Tibial nerve (tissue), 4 donors: ENCODE data around the gene SIGLEC14. TPM values are rescaled to one million over a fixed set of nuclear protein-coding genes. Genes with fewer than 3 reads are reported as not detected.

Source experiments
- DNase-seq, 2 donors: peaks; one replicate each; pipeline ENCODE4 v3.0.0-alpha.2; 2019; ENCODE audit warnings: low spot score in 2 of 2
- H3K27ac ChIP-seq, 4 donors: fragments of 200-600 bp; sonication (generic) in 3 of 4; one replicate each; pipeline ENCODE4 v1.5.1; 2017 to 2019; ENCODE audit warnings: mild to moderate bottlenecking in 1 of 4
- H3K27me3 ChIP-seq, 2 donors: fragments of 200-600 bp; sonication (generic) in 1 of 2; one replicate each; pipeline versions ENCODE4 v1.5.1 to v1.6.0; 2017 to 2019
- H3K36me3 ChIP-seq, 3 donors: fragments of 200-600 bp; sonication (generic); one replicate each; pipeline ENCODE4 v1.5.1; 2018 to 2019
- H3K4me1 ChIP-seq, 4 donors: fragments of 200-600 bp; sonication (generic) in 3 of 4; one replicate each; pipeline ENCODE4 v1.5.1; 2017 to 2019
- H3K4me3 ChIP-seq, 4 donors: fragments of 200-600 bp; sonication (generic) in 3 of 4; one replicate each; pipeline ENCODE4 v1.5.1; 2017 to 2019; ENCODE audit warnings: mild to moderate bottlenecking in 1 of 4, moderate library complexity in 1 of 4
- H3K9me3 ChIP-seq, 4 donors: fragments of 200-600 bp; sonication (generic) in 3 of 4; one replicate each; pipeline ENCODE4 v1.5.1; 2017 to 2019
- CTCF ChIP-seq, 5 experiments: fragments of 200-600 bp in 3 of 5; fragments of 450-650 bp in 2 of 5; sonication (generic) in 3 of 5; IDR thresholded peaks; one replicate each; pipeline ENCODE4 v1.5.1; 2016 to 2019; ENCODE audit warnings: antibody characterized with exemption in 5 of 5, mild to moderate bottlenecking in 3 of 5, moderate library complexity in 2 of 5
- EP300 ChIP-seq, 2 donors: sonication (generic); formaldehyde crosslinking; IDR thresholded peaks; one replicate each; pipeline ENCODE4 v1.6.1; 2017; ENCODE audit warnings: antibody characterized with exemption in 2 of 2, mild to moderate bottlenecking in 1 of 2
- POLR2A ChIP-seq, 2 donors: fragments of 450-650 bp; IDR thresholded peaks; one replicate each; pipeline ENCODE4 v1.6.1; 2017; ENCODE audit warnings: antibody characterized with exemption in 2 of 2, mild to moderate bottlenecking in 2 of 2, moderate library complexity in 2 of 2
- WGBS, 2 donors: methylation state at CpG; one replicate each; pipeline ENCODE4 v1.1.5; 2018; 5-methylcytosine and 5-hydroxymethylcytosine counted together
- total RNA-seq, 4 donors: library from RNA; depleted of rRNA; stranded (reverse); fragments of >200 nt; gene quantifications; one replicate each; pipeline ENCODE4 v1.1.0, GENCODE V29; 2016

SIGLEC14 gene
- total RNA-seq, 4 donors from 2014 or later = 1.9 to 6.3 (median 4.9) TPM; not detected in 1

DNA sequence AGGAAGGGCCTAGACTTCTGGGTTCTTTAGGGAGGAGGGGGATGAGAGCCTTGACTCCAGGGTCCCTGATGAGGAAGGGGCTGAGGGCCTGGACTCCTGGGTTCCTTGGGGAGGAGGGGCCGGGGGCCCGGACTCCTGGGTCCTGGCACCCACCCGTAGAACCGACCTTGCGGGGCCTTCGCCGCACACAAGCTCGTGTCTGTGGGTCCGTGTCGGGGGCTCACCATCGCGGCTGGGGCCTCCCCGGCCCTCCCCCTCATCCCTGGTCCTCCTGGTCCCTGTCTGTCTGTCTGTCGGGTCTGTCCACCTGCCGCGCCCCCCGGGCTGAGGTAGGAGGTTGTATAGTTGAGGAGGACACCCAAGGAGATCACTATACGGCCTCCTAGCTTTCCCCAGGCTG, 45.8 kb upstream of the SIGLEC14 start:
- no peak for DNase-seq
- Histone ChIP-seq H3K27me3 (no peaks in the 10 kb centered on the region), H3K27ac (peak overlapping the region; percentile 14 to 98 (median 96)), H3K4me1 (peaks cover 0 to 51% (median 23%) of the 10 kb centered on the region in 4 donors), H3K9me3 (no peaks in the 10 kb centered on the region), H3K36me3 (peaks cover 0 to 49% (median 0%) of the 10 kb centered on the region in 3 donors), H3K4me3 (peak overlapping the region in 1 of 4 donors; percentile 73)
- TF ChIP-seq EP300 (IDR thresholded peaks at IDR 0.05) (no peak), CTCF (IDR thresholded peaks at IDR 0.05) (no peak), POLR2A (IDR thresholded peaks at IDR 0.05) (no peak)
- 62 to 69% methylated on average over 16 to 18 of the region's 18 CpGs for WGBS, 2 donors

DNA sequence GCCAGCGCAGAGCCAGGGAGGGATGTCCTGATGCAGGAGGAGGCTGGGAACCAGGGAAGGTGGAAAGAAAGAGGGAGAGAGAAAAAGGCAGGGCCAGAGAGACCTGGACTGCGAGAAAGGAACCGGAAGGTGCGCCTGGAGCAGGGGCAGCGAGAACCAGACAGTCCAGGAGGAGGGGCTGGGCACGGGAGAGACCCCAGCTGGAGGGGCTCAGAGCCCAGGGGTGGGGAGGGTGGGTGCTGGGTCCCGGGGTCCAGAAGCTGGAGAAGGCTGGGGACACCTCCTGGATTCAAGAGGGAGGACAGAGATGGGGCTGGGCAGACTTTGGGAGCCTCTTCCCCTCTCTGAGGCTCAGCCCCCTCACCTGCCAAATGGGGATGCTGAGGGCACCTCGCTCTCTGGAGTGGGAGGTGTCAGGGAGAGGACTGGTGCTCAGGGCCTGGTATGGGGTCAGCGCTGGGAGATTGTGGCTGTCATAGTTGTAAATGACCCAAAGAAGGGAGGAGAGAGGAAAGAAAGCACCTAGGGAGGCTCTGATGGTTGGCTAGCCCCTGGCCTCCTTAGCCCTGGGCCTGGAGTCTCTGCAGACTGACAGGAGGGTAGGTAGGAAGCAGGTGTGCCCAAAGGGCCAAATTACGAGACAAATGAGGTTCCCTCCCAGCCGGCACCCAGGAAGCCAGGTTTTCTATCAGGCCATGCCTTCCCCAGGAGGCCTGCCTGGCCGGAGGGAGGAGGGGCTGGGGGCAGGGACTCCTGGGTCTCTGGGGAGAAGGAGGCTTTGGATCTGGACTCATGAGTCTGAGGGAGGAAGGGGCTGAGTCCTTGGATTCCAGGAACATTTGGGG, 45.2 kb upstream of the SIGLEC14 start:
- Histone ChIP-seq H3K27ac (peak overlapping the region; percentile 95 to 98 (median 96)), H3K36me3 (peaks cover 0 to 42% (median 0%) of the 10 kb centered on the region in 3 donors), H3K4me3 (peak overlapping the region in 2 of 4 donors; percentile 73 to 99), H3K9me3 (no peaks in the 10 kb centered on the region), H3K4me1 (peaks cover 0 to 57% (median 26%) of the 10 kb centered on the region in 4 donors), H3K27me3 (no peaks in the 10 kb centered on the region)
- 23 to 29% methylated on average over 12 of the region's 12 CpGs for WGBS, 2 donors
- DNase-seq = no peak
- no peak for TF ChIP-seq CTCF (IDR thresholded peaks at IDR 0.05)
- no peak for TF ChIP-seq EP300 (IDR thresholded peaks at IDR 0.05)
- TF ChIP-seq POLR2A (IDR thresholded peaks at IDR 0.05) = no peak

- no peak for DNase-seq
- WGBS, 2 donors = 6 to 9% methylated on average over 7 to 9 of the region's 9 CpGs
- H3K4me1 ChIP-seq = peaks cover 0 to 59% (median 27%) of the 10 kb centered on the region in 4 donors
Measured at GRCh38 chr19:51691074-51691583, 44.5 kb upstream of the SIGLEC14 start.

DNA sequence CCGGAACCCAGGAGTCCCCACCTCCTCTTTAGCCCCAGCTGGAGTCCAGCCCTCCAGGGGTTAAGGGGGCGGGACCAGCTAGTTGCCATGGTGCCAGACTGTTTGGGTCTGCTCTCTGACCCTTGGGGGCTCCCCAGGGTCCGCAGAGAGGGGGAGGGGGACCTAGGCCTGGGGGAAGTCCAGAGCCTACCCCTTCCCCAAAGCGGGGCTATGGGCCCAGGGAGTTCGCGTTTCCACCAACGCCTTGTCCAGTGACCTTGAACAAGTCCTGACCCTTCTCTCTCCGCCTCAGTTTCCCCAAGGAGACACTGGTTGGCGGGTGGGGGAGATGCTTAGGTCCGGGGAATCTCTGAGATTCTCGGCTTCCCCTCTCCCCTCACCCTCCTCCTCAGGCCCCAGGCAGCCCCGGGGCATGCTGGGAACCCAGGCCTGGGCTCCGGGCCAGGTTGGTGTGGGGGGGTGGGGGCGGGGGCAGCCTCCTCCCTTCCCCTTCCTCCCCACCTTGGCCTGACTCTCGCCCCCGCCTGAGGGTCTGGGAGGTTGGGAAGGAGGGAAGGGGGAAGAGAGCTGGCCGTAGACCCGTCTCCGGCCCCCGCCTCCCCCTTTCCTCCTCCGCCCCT, 43.9 kb upstream of the SIGLEC14 start:
- Histone ChIP-seq H3K36me3 (peaks cover 0 to 30% (median 0%) of the 10 kb centered on the region in 3 donors), H3K27ac (peak overlapping the region; percentile 95 to 98 (median 96)), H3K4me3 (peak overlapping the region; percentile 68 to 99 (median 84)), H3K27me3 (no peaks in the 10 kb centered on the region), H3K4me1 (peaks cover 0 to 59% (median 27%) of the 10 kb centered on the region in 4 donors), H3K9me3 (no peaks in the 10 kb centered on the region)
- 0 to 1% methylated on average over 16 to 18 of the region's 21 CpGs for WGBS, 2 donors
- TF ChIP-seq POLR2A (IDR thresholded peaks at IDR 0.05) = peak; percentile 24 to 44
- peak; percentile 66 to 81 for TF ChIP-seq EP300 (IDR thresholded peaks at IDR 0.05)
- TF ChIP-seq CTCF (IDR thresholded peaks at IDR 0.05) = no peak
- DNase-seq = peak in 1 of 2 donors; percentile 48

More at GRCh38 chr19:51691074-51691583, 44.5 kb upstream of the SIGLEC14 start:
- Histone ChIP-seq H3K27me3 (no peaks in the 10 kb centered on the region), H3K27ac (peak overlapping the region; percentile 95 to 98 (median 96)), H3K4me3 (peak overlapping the region; percentile 68 to 99 (median 84)), H3K9me3 (no peaks in the 10 kb centered on the region), H3K36me3 (peaks cover 0 to 36% (median 0%) of the 10 kb centered on the region in 3 donors)
- TF ChIP-seq POLR2A (IDR thresholded peaks at IDR 0.05) = no peak
- TF ChIP-seq EP300 (IDR thresholded peaks at IDR 0.05) = no peak

DNA sequence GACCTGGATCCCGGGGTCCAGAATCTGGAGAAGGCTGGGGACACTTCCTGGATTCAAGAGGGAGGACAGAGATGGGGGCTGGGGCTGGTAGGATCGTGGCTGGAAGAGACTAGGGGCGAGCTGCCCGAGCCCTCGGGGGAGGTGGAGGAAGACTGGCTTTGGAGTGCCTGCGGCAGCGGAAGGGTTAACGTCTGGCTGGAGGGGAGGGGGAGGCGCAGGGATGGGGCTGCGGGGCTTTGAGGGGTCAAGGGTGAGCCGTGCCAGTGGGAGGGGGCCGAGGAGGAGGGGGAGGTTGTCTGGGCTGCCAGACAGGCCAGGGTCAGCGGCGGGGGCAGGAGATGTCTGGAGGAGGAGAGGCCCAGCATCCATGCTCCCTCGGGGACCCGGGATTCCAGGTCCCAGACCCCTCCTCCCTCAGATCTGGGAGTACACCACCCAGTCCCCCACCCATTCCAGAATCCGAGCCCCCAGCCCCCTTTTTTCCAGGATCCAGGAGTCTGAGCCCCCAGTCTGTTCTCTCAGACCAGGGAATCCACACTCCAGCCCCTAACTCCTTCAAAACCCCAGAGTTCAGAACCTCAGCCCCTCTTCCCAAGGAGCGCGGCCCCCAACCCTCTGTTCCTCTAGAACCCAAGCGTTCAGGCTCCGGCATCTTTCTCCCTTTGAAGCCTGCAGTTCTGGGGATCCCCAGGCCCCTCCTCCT, 43.3 kb upstream of the SIGLEC14 start:
- Histone ChIP-seq H3K27ac (peak overlapping the region; percentile 95 to 98 (median 96)), H3K4me1 (peaks cover 0 to 59% (median 27%) of the 10 kb centered on the region in 4 donors), H3K4me3 (peak overlapping the region; percentile 68 to 99 (median 84)), H3K9me3 (no peaks in the 10 kb centered on the region), H3K36me3 (peaks cover 0 to 23% (median 0%) of the 10 kb centered on the region in 3 donors), H3K27me3 (no peaks in the 10 kb centered on the region)
- no peak for TF ChIP-seq POLR2A (IDR thresholded peaks at IDR 0.05)
- TF ChIP-seq CTCF (IDR thresholded peaks at IDR 0.05) = no peak
- no peak for TF ChIP-seq EP300 (IDR thresholded peaks at IDR 0.05)
- WGBS, 2 donors = 1 to 2% methylated on average over 20 to 21 of the region's 21 CpGs
- peak in 1 of 2 donors; percentile 27 for DNase-seq
